ENCODE measurements around the gene ANOS1.

ANOS1 gene

GRCh38 chrX:8672176-8672575 is 59.8 kb downstream of the ANOS1 start:
- no peak for DNase-seq (ENCODE audit: low spot score)
- in situ Hi-C loops (cut with MboI; ENCODE audit: low sequenced_read_pairs, unreplicated experiment) = no loop called here
- TF ChIP-seq CTCF (IDR thresholded peaks at IDR 0.05; ENCODE audit: borderline replicate concordance, control extremely low read depth, extremely low read depth, insufficient read depth, missing control alignments) = no peak

- no peak for TF ChIP-seq CTCF (IDR thresholded peaks at IDR 0.05; ENCODE audit: borderline replicate concordance, control extremely low read depth, extremely low read depth, insufficient read depth, missing control alignments)
- in situ Hi-C loops (cut with MboI; ENCODE audit: low sequenced_read_pairs, unreplicated experiment) = no loop called here
- DNase-seq (ENCODE audit: low spot score) = no peak
These were observed 63.1 kb downstream of the ANOS1 start for GRCh38 chrX:8668813-8669212.

- TF ChIP-seq CTCF (IDR thresholded peaks at IDR 0.05; ENCODE audit: borderline replicate concordance, control extremely low read depth, extremely low read depth, insufficient read depth, missing control alignments) = no peak
- in situ Hi-C loops (cut with MboI; ENCODE audit: low sequenced_read_pairs, unreplicated experiment) = no loop called here
- no peak for DNase-seq (ENCODE audit: low spot score)
These were observed 68.6 kb downstream of the ANOS1 start for GRCh38 chrX:8663325-8663724.

GRCh38 chrX:8657883-8658282 is 74.1 kb downstream of the ANOS1 start:
- no peak for TF ChIP-seq CTCF (IDR thresholded peaks at IDR 0.05; ENCODE audit: borderline replicate concordance, control extremely low read depth, extremely low read depth, insufficient read depth, missing control alignments)
- in situ Hi-C loops (cut with MboI; ENCODE audit: low sequenced_read_pairs, unreplicated experiment) = no loop called here
- no peak for DNase-seq (ENCODE audit: low spot score)

- no peak for TF ChIP-seq CTCF (IDR thresholded peaks at IDR 0.05; ENCODE audit: borderline replicate concordance, control extremely low read depth, extremely low read depth, insufficient read depth, missing control alignments)
- no peak for DNase-seq (ENCODE audit: low spot score)
- in situ Hi-C loops (cut with MboI; ENCODE audit: low sequenced_read_pairs, unreplicated experiment) = no loop called here
These were observed 78.0 kb downstream of the ANOS1 start for GRCh38 chrX:8653956-8654355.

GRCh38 chrX:8649969-8650368 is 82.0 kb downstream of the ANOS1 start:
- no peak for TF ChIP-seq CTCF (IDR thresholded peaks at IDR 0.05; ENCODE audit: borderline replicate concordance, control extremely low read depth, extremely low read depth, insufficient read depth, missing control alignments)
- in situ Hi-C loops (cut with MboI; ENCODE audit: low sequenced_read_pairs, unreplicated experiment) = no loop called here
- DNase-seq (ENCODE audit: low spot score) = no peak

GRCh38 chrX:8647176-8647575 is 84.8 kb downstream of the ANOS1 start:
- TF ChIP-seq CTCF (IDR thresholded peaks at IDR 0.05; ENCODE audit: borderline replicate concordance, control extremely low read depth, extremely low read depth, insufficient read depth, missing control alignments) = no peak
- in situ Hi-C loops (cut with MboI; ENCODE audit: low sequenced_read_pairs, unreplicated experiment) = no loop called here

More at GRCh38 chrX:8647176-8647575, 84.8 kb downstream of the ANOS1 start:
- no peak for DNase-seq (ENCODE audit: low spot score)
